Endothelial cell of umbilical vein (primary cell): ENCODE results near the gene DONSON. TPM values are rescaled to one million over a fixed set of nuclear protein-coding genes. Genes with fewer than 3 reads are reported as not detected.

Source experiments
- BruUV-seq: library from RNA; stranded (reverse); fragments of 400-500 nt; replicated peaks from 2 replicates; lab custom pipeline; 2021; lab: Mats Ljungman, UMichigan
- CTCF ChIA-PET: fragments of 300-600, 350-600 bp; sonication (Branson Sonifier 250); formaldehyde crosslinking; loops from one replicate; lab custom pipeline; 2021; ENCODE audit warnings: antibody characterized with exemption, inconsistent platforms; lab: Charles Lee
- POLR2A ChIA-PET: fragments of 300-600, 350-600 bp; sonication (Branson Sonifier 250); formaldehyde crosslinking; loops from one replicate; lab custom pipeline; 2021; ENCODE audit warnings: antibody characterized with exemption, inconsistent platforms; lab: Charles Lee
- DNase-seq: peaks from one replicate; pipeline ENCODE4 v3.0.0-alpha.2; 2011; ENCODE audit warnings: low read depth, low spot score
- FAIRE-seq: peaks from 2 replicates; lab custom pipeline; 2011; peaks lifted over from hg19 to GRCh38; lab: Jason Lieb, UNC
- H2AFZ ChIP-seq: 2 replicates; pipeline ENCODE4 v1.6.0; 2012; ENCODE audit warnings: low read depth, low read length, control low read depth, inconsistent platforms
- H3K27ac ChIP-seq: 2 replicates; pipeline ENCODE4 v1.5.1; 2011; ENCODE audit warnings: low read depth, mild to moderate bottlenecking, control low read depth, low read length, moderate library complexity; ENCODE audit not compliant: insufficient read depth
- H3K27me3 ChIP-seq, 2 experiments: 2 replicates each; pipeline versions ENCODE4 v1.6.0 to v1.6.1; 2011; ENCODE audit warnings: low read length in 2 of 2, mixed read lengths in 1 of 2; ENCODE audit not compliant: control insufficient read depth in 2 of 2, insufficient read depth in 2 of 2
- H3K36me3 ChIP-seq, 2 experiments: 2 replicates in 1 of 2; 3 replicates in 1 of 2; pipeline ENCODE4 v1.5.1; 2011; ENCODE audit warnings: low read length in 2 of 2, mild to moderate bottlenecking in 1 of 2, moderate library complexity in 1 of 2; ENCODE audit not compliant: control insufficient read depth in 2 of 2, insufficient read depth in 2 of 2; ENCODE audit errors: extremely low read depth in 1 of 2
- H3K4me1 ChIP-seq: 3 replicates; pipeline ENCODE4 v1.5.1; 2011; ENCODE audit warnings: mild to moderate bottlenecking, low read length; ENCODE audit not compliant: control insufficient read depth, insufficient read depth; ENCODE audit errors: extremely low read depth
- H3K4me2 ChIP-seq: 2 replicates; pipeline ENCODE4 v1.6.1; 2011; ENCODE audit warnings: low read length, control low read depth, mixed read lengths; ENCODE audit not compliant: insufficient read depth
- H3K4me3 ChIP-seq, 3 experiments: fragments of 200-600 bp in 1 of 3; sonication (generic), shearing (Covaris generic) in 1 of 3; replicated peaks in 1 of 3; 2 replicates each; pipeline ENCODE4 v1.5.1; 2011 to 2016; ENCODE audit warnings: control low read depth in 3 of 3, low read length in 3 of 3, mild to moderate bottlenecking in 2 of 3, inconsistent platforms in 1 of 3, low read depth in 1 of 3, moderate library complexity in 1 of 3; ENCODE audit not compliant: insufficient read depth in 1 of 3
- H3K79me2 ChIP-seq: 2 replicates; pipeline ENCODE4 v1.6.0; 2012; ENCODE audit warnings: low read length, inconsistent platforms; ENCODE audit not compliant: control insufficient read depth, insufficient read depth
- H3K9ac ChIP-seq: replicated peaks from 2 replicates; pipeline ENCODE3; 2011; ENCODE audit warnings: low read length, control low read depth; ENCODE audit not compliant: insufficient read depth; ENCODE audit errors: extremely low read depth
- H3K9me1 ChIP-seq: replicated peaks from 3 replicates; pipeline ENCODE4 v1.6.0; 2011; ENCODE audit warnings: mild to moderate bottlenecking, low read length; ENCODE audit not compliant: control insufficient read depth, insufficient read depth; ENCODE audit errors: extremely low read depth
- H3K9me3 ChIP-seq: replicated peaks from 2 replicates; pipeline ENCODE4 v1.5.1; 2012; ENCODE audit warnings: low read length, inconsistent platforms; ENCODE audit not compliant: control insufficient read depth, insufficient read depth
- H4K20me1 ChIP-seq: replicated peaks from 2 replicates; pipeline ENCODE3; 2011; ENCODE audit warnings: mild to moderate bottlenecking, low read length; ENCODE audit not compliant: control insufficient read depth, insufficient read depth; ENCODE audit errors: extremely low read depth
- EZH2 ChIP-seq: IDR thresholded peaks from 2 replicates; pipeline ENCODE4 v1.6.1; 2012; ENCODE audit warnings: borderline replicate concordance, low read depth, mild to moderate bottlenecking, moderate library complexity, low read length, inconsistent platforms; ENCODE audit not compliant: severe bottlenecking
- FOS ChIP-seq: IDR thresholded peaks from 2 replicates; pipeline ENCODE4 v1.6.1; 2011; ENCODE audit warnings: mild to moderate bottlenecking, low read length, moderate library complexity, borderline replicate concordance; ENCODE audit not compliant: insufficient read depth
- GATA2 ChIP-seq: IDR thresholded peaks from 2 replicates; pipeline ENCODE4 v1.7.0; 2011; ENCODE audit warnings: low read depth, mild to moderate bottlenecking, moderate library complexity, mixed read lengths, low read length; ENCODE audit not compliant: insufficient read length, insufficient read depth
- JUN ChIP-seq: IDR thresholded peaks from 2 replicates; pipeline ENCODE4 v1.6.1; 2011; ENCODE audit warnings: borderline replicate concordance, low read depth; ENCODE audit not compliant: insufficient read length, insufficient read depth
- MYC ChIP-seq: IDR thresholded peaks from one replicate; pipeline ENCODE4 v1.6.1; 2011; ENCODE audit warnings: mild to moderate bottlenecking, low read depth, low read length
- POLR2A ChIP-seq: IDR thresholded peaks from 2 replicates; pipeline ENCODE4 v1.6.1; 2012; ENCODE audit warnings: low read depth, mild to moderate bottlenecking, control low read depth, low read length
- POLR2AphosphoS5 ChIP-seq: IDR thresholded peaks from 2 replicates; pipeline ENCODE4 v1.6.1; 2012; ENCODE audit warnings: low read depth, mild to moderate bottlenecking, control low read depth, low read length, moderate library complexity; ENCODE audit not compliant: insufficient read depth
- dilution Hi-C: fragments of 300-500 bp; cut with MboI; formaldehyde crosslinking; loops from one replicate; pipeline ENCODE4 v1.15.0; 2019; ENCODE audit warnings: low sequenced_read_pairs; ENCODE audit not compliant: extremely low pct_ligation_motif_present
- intact Hi-C: fragments of 100-400 bp; cut with micrococcal nuclease; formaldehyde crosslinking; loops from one replicate; pipeline ENCODE4 v1.10.0; 2022
- polyA plus RNA-seq, 4 experiments: library from polyadenylated mRNA; depleted of rRNA in 3 of 4; stranded (reverse) in 3 of 4; unstranded in 1 of 4; fragments of >200 nt; gene quantifications; 2 replicates each; pipeline versions ENCODE4 v1.2.1 to v1.2.3, GENCODE V29; 2011 to 2012; ENCODE audit warnings: missing spikeins in 1 of 4
- total RNA-seq: library from RNA; stranded (reverse); gene quantifications from 2 replicates; pipeline ENCODE4 v1.2.3, GENCODE V29; 2021
- TF ChIP-seq, protein P1 (sequence below): IDR thresholded peaks from 2 replicates; pipeline ENCODE4 v1.6.1; 2011; ENCODE audit not compliant: insufficient read depth, insufficient read length
- TF ChIP-seq, protein P2 (sequence below), 2 donors: IDR thresholded peaks; 1 replicate in 1 of 2; 2 replicates in 1 of 2; pipeline ENCODE4 v1.5.1; 2011; ENCODE audit warnings: low read length in 2 of 2, mild to moderate bottlenecking in 2 of 2, moderate library complexity in 2 of 2, control low read depth in 1 of 2, inconsistent platforms in 1 of 2, low read depth in 1 of 2; ENCODE audit not compliant: insufficient read depth in 1 of 2; ENCODE audit errors: extremely low read depth in 1 of 2

DONSON gene
- total and polyA plus RNA-seq, 2 donors (not counting 3 experiments of a cell fraction or from before 2014, with no cell fraction given), result 14.3 to 29.4 TPM

DNA sequence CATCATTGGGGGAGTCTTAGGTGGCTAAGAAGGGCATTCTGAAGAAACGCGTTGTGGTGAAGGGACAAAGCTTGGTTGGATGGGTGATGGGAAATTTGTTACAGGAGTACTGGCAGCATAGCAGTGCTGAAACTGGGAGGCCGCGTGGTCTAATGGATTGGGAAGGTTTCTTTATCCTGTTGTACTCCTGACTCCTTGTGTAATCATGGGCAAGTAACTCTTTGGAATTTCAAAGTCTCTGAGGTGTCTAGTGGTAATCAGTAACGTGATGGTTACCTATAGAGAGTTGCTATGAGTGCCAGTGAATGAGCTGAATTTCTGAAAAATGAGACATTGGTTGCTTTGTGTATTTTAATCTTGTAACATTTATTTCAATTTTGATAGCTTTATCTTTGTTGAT lies 18.5 kb downstream of the DONSON start:
- Histone ChIP-seq H3K36me3 (peaks cover 15 to 30% of the 10 kb centered on the region in 2 experiments), H3K4me2 (no peak overlapping the region), H3K9me1 (no peaks in the 10 kb centered on the region), H4K20me1 (no peaks in the 10 kb centered on the region), H3K9ac (no peak overlapping the region), H3K4me1 (no peaks in the 10 kb centered on the region), H3K4me3 (no peak overlapping the region), H2AFZ (no peak overlapping the region), H3K79me2 (peaks cover 29% of the 10 kb centered on the region), H3K9me3 (no peaks in the 10 kb centered on the region), H3K27ac (no peak overlapping the region), H3K27me3 (no peaks in the 10 kb centered on the region)
- FAIRE-seq (no peak), DNase-seq (no peak)
- no TSS peak for BruUV-seq
- dilution Hi-C loops (no loop called here), intact Hi-C loops (no loop called here)
- CTCF ChIA-PET, result interaction anchor here (5.7 kb wide), 1 partner anchor 37 kb away, joined by 39 read pairs; no protein-coding TSS in a partner anchor
- POLR2A ChIA-PET, result no interaction called here
- TF ChIP-seq POLR2A (no peak), FOS (no peak), MYC (no peak), JUN (no peak), EZH2 (no peak), POLR2AphosphoS5 (no peak), GATA2 (no peak)
- TF ChIP-seq, protein P1, sequence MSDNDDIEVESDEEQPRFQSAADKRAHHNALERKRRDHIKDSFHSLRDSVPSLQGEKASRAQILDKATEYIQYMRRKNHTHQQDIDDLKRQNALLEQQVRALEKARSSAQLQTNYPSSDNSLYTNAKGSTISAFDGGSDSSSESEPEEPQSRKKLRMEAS, result no peak
- TF ChIP-seq, protein P2, sequence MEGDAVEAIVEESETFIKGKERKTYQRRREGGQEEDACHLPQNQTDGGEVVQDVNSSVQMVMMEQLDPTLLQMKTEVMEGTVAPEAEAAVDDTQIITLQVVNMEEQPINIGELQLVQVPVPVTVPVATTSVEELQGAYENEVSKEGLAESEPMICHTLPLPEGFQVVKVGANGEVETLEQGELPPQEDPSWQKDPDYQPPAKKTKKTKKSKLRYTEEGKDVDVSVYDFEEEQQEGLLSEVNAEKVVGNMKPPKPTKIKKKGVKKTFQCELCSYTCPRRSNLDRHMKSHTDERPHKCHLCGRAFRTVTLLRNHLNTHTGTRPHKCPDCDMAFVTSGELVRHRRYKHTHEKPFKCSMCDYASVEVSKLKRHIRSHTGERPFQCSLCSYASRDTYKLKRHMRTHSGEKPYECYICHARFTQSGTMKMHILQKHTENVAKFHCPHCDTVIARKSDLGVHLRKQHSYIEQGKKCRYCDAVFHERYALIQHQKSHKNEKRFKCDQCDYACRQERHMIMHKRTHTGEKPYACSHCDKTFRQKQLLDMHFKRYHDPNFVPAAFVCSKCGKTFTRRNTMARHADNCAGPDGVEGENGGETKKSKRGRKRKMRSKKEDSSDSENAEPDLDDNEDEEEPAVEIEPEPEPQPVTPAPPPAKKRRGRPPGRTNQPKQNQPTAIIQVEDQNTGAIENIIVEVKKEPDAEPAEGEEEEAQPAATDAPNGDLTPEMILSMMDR (IDR thresholded peaks at IDR 0.05; ENCODE audit: extremely low read depth in 1 of 2, insufficient read depth in 1 of 2, low read depth in 1 of 2, low read length in 2 of 2), result no peak
